ENCODE data around the gene GRIA3.

DNA sequence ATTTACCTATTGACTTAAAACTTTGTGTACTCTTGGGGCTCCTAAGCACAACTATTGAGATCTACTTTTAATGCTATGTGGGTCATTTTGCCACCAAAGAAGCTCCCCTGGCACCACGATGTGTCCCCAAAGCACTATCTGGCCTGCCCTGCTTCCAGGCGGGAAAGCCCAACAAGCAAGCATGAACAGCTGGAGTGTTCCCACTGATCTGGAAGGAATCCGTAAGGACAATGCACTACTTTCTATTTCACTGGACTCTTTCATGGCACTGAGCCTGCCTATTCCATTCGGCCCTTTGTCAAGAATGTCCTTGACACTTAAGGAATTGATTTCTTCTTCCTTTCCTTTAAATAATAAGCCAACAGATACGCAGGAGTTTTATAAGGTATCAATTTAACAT lies 38.8 kb downstream of the GRIA3 start:
- TF ChIP-seq POLR2A (IDR thresholded peaks at IDR 0.05), result no peak
- TF ChIP-seq, protein P1, sequence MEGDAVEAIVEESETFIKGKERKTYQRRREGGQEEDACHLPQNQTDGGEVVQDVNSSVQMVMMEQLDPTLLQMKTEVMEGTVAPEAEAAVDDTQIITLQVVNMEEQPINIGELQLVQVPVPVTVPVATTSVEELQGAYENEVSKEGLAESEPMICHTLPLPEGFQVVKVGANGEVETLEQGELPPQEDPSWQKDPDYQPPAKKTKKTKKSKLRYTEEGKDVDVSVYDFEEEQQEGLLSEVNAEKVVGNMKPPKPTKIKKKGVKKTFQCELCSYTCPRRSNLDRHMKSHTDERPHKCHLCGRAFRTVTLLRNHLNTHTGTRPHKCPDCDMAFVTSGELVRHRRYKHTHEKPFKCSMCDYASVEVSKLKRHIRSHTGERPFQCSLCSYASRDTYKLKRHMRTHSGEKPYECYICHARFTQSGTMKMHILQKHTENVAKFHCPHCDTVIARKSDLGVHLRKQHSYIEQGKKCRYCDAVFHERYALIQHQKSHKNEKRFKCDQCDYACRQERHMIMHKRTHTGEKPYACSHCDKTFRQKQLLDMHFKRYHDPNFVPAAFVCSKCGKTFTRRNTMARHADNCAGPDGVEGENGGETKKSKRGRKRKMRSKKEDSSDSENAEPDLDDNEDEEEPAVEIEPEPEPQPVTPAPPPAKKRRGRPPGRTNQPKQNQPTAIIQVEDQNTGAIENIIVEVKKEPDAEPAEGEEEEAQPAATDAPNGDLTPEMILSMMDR (IDR thresholded peaks at IDR 0.05), result no peak
